ENCODE measurements around the gene LRAT.

Gene LRAT

DNA sequence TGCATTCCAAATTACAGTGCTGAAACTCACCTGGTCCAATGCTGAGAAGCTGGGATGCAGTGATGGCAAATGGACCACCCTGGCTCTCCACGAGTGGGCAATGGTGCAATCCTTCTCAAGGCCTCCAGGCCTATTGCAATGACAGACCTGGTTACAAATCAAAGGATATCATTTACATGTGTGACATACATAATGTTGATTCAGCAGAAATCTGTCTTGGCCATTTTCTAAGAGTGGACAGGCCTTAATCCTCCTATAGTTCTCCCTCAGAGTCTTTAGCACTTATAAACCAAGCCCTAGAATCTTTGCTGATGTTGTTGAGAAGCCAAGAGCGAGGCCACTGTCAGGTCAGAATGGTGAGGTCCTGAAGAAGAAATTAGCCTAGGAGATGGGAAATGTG lies 17.1 kb downstream of the LRAT start:
- no peak for DNase-seq (ENCODE audit: low read depth in 2 of 2)

DNA sequence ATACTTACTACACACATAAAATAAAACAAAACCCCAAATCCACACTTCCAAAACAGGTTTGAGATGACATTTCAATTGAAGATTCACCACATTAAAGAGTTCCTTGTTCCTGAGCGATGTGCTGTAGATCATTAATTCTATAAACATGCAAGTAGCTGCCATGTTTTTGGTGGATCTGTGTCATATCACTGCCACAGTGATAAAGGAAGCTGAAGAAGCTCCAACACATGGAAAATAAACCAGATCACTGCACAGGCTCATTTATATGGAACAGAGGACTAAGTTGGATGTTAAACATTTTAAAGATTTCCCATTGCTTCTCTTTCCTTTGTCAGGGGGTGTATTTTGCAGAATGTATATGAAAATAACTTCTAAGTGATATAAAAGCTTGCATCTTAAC lies 34.5 kb downstream of the LRAT start:
- no peak for DNase-seq (ENCODE audit: low read depth in 2 of 2)

DNA sequence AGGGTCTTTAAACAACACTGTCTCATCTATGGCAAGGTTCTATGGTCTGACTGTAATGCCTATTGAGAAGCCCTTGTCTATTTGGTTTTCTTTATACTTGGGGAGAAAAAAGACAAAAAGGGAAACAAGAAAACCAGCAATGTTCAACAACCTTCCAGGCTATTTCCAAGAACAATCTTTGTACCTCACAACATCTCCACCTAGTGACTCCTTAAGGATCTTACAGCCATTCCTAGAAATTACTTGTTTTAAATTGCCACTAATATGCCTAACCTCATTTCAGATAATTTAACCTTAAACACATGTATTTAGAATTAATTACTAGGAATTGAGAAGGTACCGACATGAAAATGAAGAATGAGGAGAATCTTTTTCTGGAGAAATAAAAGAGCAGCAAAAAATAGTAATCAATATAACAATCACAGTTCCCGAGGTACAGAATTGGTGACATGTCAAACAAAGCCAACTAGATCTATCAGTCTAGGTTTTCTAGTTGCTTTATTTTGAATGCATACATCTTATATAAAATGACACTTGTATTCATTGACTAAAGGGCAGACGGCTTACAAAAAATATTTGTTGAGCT lies 35.7 kb downstream of the LRAT start:
- DNase-seq (ENCODE audit: low read depth in 2 of 2), result no peak

- no peak for DNase-seq (ENCODE audit: low read depth in 2 of 2)
These were observed 37.6 kb downstream of the LRAT start, which contains the start of gene RBM46 for GRCh38 chr4:154781126-154781982. Gene RBM46, plus strand, starts transcription at chr4:154781272. Its CDS starts 15,481 bp downstream, at chr4:154796753.

GRCh38 chr4:154781983-154782293 lies 38.1 kb downstream of the LRAT start:
- no peak for DNase-seq (ENCODE audit: low read depth in 2 of 2)
